Left ventricle myocardium inferior (tissue), 1 donor: ENCODE results near the gene ABHD12. TPM values are rescaled to one million over a fixed set of nuclear protein-coding genes. Genes with fewer than 3 reads are reported as not detected.

Source experiments
- DNase-seq: peaks from one replicate; pipeline ENCODE4 v3.0.0-alpha.2; 2020
- H3K27ac ChIP-seq: fragments of 200-600 bp; replicated peaks from 2 replicates; pipeline ENCODE4 v1.8.0; 2021
- H3K27me3 ChIP-seq: fragments of 200-600 bp; 2 replicates; pipeline ENCODE4 v1.8.0; 2021; ENCODE audit warnings: low read depth
- H3K36me3 ChIP-seq: fragments of 200-600 bp; 2 replicates; pipeline ENCODE4 v1.8.0; 2021
- H3K4me1 ChIP-seq: fragments of 200-600 bp; 2 replicates; pipeline ENCODE4 v1.8.0; 2021
- H3K4me3 ChIP-seq: fragments of 200-600 bp; 2 replicates; pipeline ENCODE4 v1.8.0; 2021; ENCODE audit warnings: mild to moderate bottlenecking, moderate library complexity
- H3K9me3 ChIP-seq: fragments of 200-600 bp; replicated peaks from 2 replicates; pipeline ENCODE4 v1.8.0; 2021
- CTCF ChIP-seq: fragments of 200-600 bp; IDR thresholded peaks from 2 replicates; pipeline ENCODE4 v1.8.0; 2021; ENCODE audit warnings: antibody characterized with exemption, mild to moderate bottlenecking, borderline replicate concordance
- intact Hi-C: fragments of 100-400 bp; cut with micrococcal nuclease; formaldehyde crosslinking; loops from one replicate; pipeline ENCODE4 v1.11.0; 2022
- total RNA-seq: library from RNA; stranded (reverse); fragmentation: NEBNext Ultra II Directional; extraction: Animal tissue kit (Norgen Biotek cat#: 25700); gene quantifications from one replicate; pipeline ENCODE4 v1.2.1, GENCODE V29; 2021
- donor health status: DM: no; HTN: yes; CAD: no; lungs with severe emphysema.

The ABHD12 gene
- total RNA-seq, 1 donor from 2014 or later = 23.2 TPM

DNA sequence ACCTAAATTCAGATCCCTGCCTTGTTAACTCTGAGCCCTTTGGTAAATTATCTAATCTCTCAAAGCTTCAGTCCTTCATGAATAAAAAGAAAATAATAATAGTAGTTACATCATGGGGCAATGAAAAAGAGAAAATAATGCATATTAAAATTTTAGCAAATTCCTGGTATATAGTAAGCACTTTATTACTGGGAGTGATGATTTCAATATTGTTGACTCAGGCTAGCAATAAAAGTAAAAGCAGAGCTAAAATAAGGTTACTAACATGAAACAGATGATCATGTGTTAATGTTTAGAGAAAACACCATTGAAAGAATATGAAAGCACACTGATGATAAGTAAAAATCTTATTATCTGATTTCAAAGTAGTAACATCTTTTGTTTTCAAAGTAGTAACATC is 30.5 kb upstream of the ABHD12 start:
- Histone ChIP-seq H3K27me3 (no peaks in the 10 kb centered on the region), H3K4me3 (no peak overlapping the region), H3K4me1 (no peaks in the 10 kb centered on the region), H3K9me3 (no peaks in the 10 kb centered on the region), H3K27ac (no peak overlapping the region), H3K36me3 (no peaks in the 10 kb centered on the region)
- no peak for DNase-seq
- intact Hi-C loops = no loop called here
- no peak for TF ChIP-seq CTCF

DNA sequence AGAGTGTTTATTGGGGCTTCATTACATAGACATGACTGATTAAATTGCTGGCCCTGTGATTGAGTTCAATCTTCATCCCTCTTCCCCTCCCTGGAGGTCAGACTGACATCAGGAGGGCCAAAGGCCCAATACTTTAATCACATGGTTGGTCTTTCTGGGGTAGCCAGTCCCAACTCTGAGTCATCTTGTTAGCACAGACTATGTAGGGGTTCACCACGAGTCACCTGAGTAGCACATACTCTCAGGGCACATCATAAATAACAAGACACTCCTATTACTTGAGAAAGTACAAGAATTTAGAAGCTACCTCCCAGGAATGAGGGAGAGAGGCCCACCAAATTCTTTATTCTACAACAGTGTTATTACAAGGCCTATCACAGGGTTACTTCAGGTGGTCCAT is 28.1 kb upstream of the ABHD12 start:
- no peak overlapping the region for H3K4me3 ChIP-seq
- H3K4me1 ChIP-seq = no peaks in the 10 kb centered on the region
- intact Hi-C loops = no loop called here
- no peak overlapping the region for H3K27ac ChIP-seq
- no peaks in the 10 kb centered on the region for H3K9me3 ChIP-seq
- H3K36me3 ChIP-seq = no peaks in the 10 kb centered on the region
- no peaks in the 10 kb centered on the region for H3K27me3 ChIP-seq
- no peak for TF ChIP-seq CTCF
- DNase-seq = no peak

DNA sequence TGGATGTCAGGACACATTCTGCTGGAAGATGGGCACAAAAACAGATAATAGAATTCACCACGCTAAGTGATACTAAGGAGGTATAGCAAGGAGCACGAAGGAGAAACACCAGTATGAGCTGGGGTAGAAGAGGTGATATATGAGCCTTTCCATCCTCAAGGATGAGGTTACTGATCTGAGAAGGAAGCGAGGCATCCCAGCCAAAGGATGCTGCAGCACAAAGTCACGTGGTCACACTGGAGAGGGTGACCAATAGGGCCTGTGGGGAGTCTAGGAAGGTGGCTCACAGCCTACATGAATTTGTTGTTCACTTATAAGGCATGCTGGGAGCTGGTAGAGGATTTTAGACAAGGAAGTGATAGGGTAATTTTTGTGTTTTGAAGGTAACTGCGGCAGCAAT is 18.3 kb upstream of the ABHD12 start:
- Histone ChIP-seq H3K4me3 (no peak overlapping the region), H3K27me3 (no peaks in the 10 kb centered on the region), H3K36me3 (no peaks in the 10 kb centered on the region), H3K27ac (no peak overlapping the region), H3K4me1 (peaks cover 17% of the 10 kb centered on the region), H3K9me3 (peaks cover 7% of the 10 kb centered on the region)
- intact Hi-C loops = no loop called here
- no peak for DNase-seq
- no peak for TF ChIP-seq CTCF

- H3K4me1 ChIP-seq = peaks cover 17% of the 10 kb centered on the region
Measured at GRCh38 chr20:25408170-25408547, 17.5 kb upstream of the ABHD12 start.

GRCh38 chr20:25407311-25408169 is 16.9 kb upstream of the ABHD12 start, which contains the start of gene GINS1:
GINS1 (plus strand) TSS chr20:25407673; CDS start chr20:25407821, 148 bp downstream.
- Histone ChIP-seq H3K9me3 (peaks cover 20% of the 10 kb centered on the region), H3K27ac (peak within 1 kb of the TSS; percentile 22), H3K27me3 (no peaks in the 10 kb centered on the region), H3K4me1 (peaks cover 17% of the 10 kb centered on the region), H3K36me3 (no peaks in the 10 kb centered on the region), H3K4me3 (peak within 1 kb of the TSS; percentile 75)
- peak; percentile 79 for DNase-seq
- intact Hi-C loops = no loop called here
- no peak for TF ChIP-seq CTCF

More at GRCh38 chr20:25408170-25408547, 17.5 kb upstream of the ABHD12 start:
- Histone ChIP-seq H3K9me3 (peaks cover 14% of the 10 kb centered on the region), H3K27ac (no peak overlapping the region), H3K36me3 (no peaks in the 10 kb centered on the region), H3K4me3 (peak overlapping the region; percentile 75), H3K27me3 (no peaks in the 10 kb centered on the region)
- TF ChIP-seq CTCF = no peak
- no peak for DNase-seq
- intact Hi-C loops = no loop called here
